MM.1S (cell line): Measurements from ENCODE around the gene DPP6.

Experiments used
- DNase-seq: peaks from one replicate; pipeline ENCODE4 v3.0.0-alpha.2; 2015
- H2AFZ ChIP-seq: fragments of 300-600 bp; sonication (generic); 2 replicates; pipeline ENCODE4 v1.6.0; 2016; ENCODE audit warnings: antibody characterized with exemption, low read length
- H3F3A ChIP-seq: fragments of 300-600 bp; sonication (generic); 2 replicates; pipeline ENCODE4 v1.6.1; 2016; ENCODE audit warnings: mild to moderate bottlenecking, antibody characterized with exemption, low read length, moderate library complexity, mixed read lengths; ENCODE audit not compliant: insufficient read depth
- H3K27ac ChIP-seq: fragments of 300-600 bp; sonication (generic); 2 replicates; pipeline ENCODE4 v1.5.1; 2016; ENCODE audit warnings: mild to moderate bottlenecking, low read length
- H3K27me3 ChIP-seq: fragments of 300-600 bp; sonication (generic); replicated peaks from 2 replicates; pipeline ENCODE4 v1.6.0; 2016; ENCODE audit warnings: low read length; ENCODE audit not compliant: insufficient read depth
- H3K36me3 ChIP-seq: fragments of 300-600 bp; sonication (generic); replicated peaks from 2 replicates; pipeline ENCODE4 v1.6.1; 2016; ENCODE audit warnings: mild to moderate bottlenecking, low read length, mixed read lengths; ENCODE audit not compliant: insufficient read depth
- H3K4me1 ChIP-seq: fragments of 300-600 bp; sonication (generic); 2 replicates; pipeline ENCODE4 v1.6.1; 2016; ENCODE audit warnings: low read length, mixed read lengths
- H3K4me2 ChIP-seq: fragments of 300-600 bp; sonication (generic); 2 replicates; pipeline ENCODE4 v1.6.0; 2016; ENCODE audit warnings: low read depth, low read length
- H3K4me3 ChIP-seq: fragments of 300-600 bp; sonication (generic); 2 replicates; pipeline ENCODE4 v1.5.1; 2016; ENCODE audit warnings: low read length, mixed read lengths
- H3K79me2 ChIP-seq: fragments of 300-600 bp; sonication (generic); 2 replicates; pipeline ENCODE4 v1.6.1; 2016; ENCODE audit warnings: mixed run types, low read length, mixed read lengths
- H3K9ac ChIP-seq: fragments of 300-600 bp; sonication (generic); 2 replicates; pipeline ENCODE4 v1.6.1; 2016; ENCODE audit warnings: low read length, mixed read lengths
- H3K9me2 ChIP-seq: fragments of 300-600 bp; sonication (generic); replicated peaks from 2 replicates; pipeline ENCODE4 v1.6.1; 2016; ENCODE audit warnings: mild to moderate bottlenecking, low read length, mixed read lengths; ENCODE audit not compliant: insufficient read depth
- H3K9me3 ChIP-seq: fragments of 300-600 bp; sonication (generic); replicated peaks from 2 replicates; pipeline ENCODE4 v1.6.1; 2016; ENCODE audit warnings: mild to moderate bottlenecking, low read length, mixed read lengths; ENCODE audit not compliant: insufficient read depth
- H4K20me1 ChIP-seq: fragments of 300-600 bp; sonication (generic); 2 replicates; pipeline ENCODE4 v1.6.1; 2016; ENCODE audit warnings: mild to moderate bottlenecking, low read length, moderate library complexity, mixed read lengths; ENCODE audit not compliant: insufficient read depth
- EZH2 ChIP-seq: fragments of 300-600 bp; sonication (generic); optimal IDR thresholded peaks from 2 replicates; pipeline ENCODE3; 2017; ENCODE audit warnings: low read depth, mild to moderate bottlenecking, antibody characterized with exemption, low read length, mixed read lengths
- EZH2phosphoT487 ChIP-seq: fragments of 300-600 bp; sonication (generic); IDR thresholded peaks from 2 replicates; pipeline ENCODE4 v1.6.1; 2018; ENCODE audit warnings: antibody characterized with exemption, low read length
- TF ChIP-seq, protein P1 (sequence below): fragments of 300-600 bp; sonication (generic); IDR thresholded peaks from 2 replicates; pipeline ENCODE4 v1.5.1; 2016; ENCODE audit warnings: antibody characterized with exemption, low read length, mixed read lengths

The DPP6 gene

GRCh38 chr7:154720016-154720415 is 667.8 kb downstream of the DPP6 start:
- DNase-seq, result no peak
- H3K36me3 ChIP-seq, result no peaks in the 10 kb centered on the region
- no peak overlapping the region for H3K4me3 ChIP-seq
- H3K9me2 ChIP-seq, result no peaks in the 10 kb centered on the region
- no peaks in the 10 kb centered on the region for H3K79me2 ChIP-seq
- H3K27me3 ChIP-seq, result no peaks in the 10 kb centered on the region
- no peaks in the 10 kb centered on the region for H4K20me1 ChIP-seq
- H3K4me2 ChIP-seq, result no peak overlapping the region
- H3K27ac ChIP-seq, result no peak overlapping the region
- H2AFZ ChIP-seq, result no peak overlapping the region
- H3F3A ChIP-seq, result no peaks in the 10 kb centered on the region
- TF ChIP-seq, protein P1, sequence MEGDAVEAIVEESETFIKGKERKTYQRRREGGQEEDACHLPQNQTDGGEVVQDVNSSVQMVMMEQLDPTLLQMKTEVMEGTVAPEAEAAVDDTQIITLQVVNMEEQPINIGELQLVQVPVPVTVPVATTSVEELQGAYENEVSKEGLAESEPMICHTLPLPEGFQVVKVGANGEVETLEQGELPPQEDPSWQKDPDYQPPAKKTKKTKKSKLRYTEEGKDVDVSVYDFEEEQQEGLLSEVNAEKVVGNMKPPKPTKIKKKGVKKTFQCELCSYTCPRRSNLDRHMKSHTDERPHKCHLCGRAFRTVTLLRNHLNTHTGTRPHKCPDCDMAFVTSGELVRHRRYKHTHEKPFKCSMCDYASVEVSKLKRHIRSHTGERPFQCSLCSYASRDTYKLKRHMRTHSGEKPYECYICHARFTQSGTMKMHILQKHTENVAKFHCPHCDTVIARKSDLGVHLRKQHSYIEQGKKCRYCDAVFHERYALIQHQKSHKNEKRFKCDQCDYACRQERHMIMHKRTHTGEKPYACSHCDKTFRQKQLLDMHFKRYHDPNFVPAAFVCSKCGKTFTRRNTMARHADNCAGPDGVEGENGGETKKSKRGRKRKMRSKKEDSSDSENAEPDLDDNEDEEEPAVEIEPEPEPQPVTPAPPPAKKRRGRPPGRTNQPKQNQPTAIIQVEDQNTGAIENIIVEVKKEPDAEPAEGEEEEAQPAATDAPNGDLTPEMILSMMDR, result no peak
- no peak for TF ChIP-seq EZH2
- no peaks in the 10 kb centered on the region for H3K4me1 ChIP-seq
- H3K9ac ChIP-seq, result no peak overlapping the region
- no peaks in the 10 kb centered on the region for H3K9me3 ChIP-seq

DNA sequence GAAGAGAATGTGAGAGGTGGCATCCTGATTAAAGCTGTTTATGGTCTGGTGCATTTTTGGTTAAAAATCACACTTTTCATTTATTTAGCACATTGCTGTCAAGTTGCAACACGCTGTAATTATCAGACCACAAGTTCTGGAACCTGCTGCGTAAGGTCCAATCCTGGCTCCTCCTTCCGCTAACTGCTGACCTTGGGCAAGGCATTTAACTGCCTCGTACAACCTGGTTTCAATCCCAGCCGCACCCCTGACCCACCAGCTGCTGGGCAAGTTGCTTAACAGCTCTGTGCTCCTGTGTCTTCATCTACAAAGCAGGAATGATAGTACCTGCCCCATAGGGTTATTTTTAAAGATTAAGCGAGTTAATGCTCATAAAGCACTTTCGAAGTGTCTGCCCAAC is 668.9 kb downstream of the DPP6 start:
- no peaks in the 10 kb centered on the region for H3K36me3 ChIP-seq
- TF ChIP-seq EZH2, result no peak
- TF ChIP-seq, protein P1, result no peak
- TF ChIP-seq EZH2phosphoT487, result no peak
- no peak overlapping the region for H3K9ac ChIP-seq
- H3K4me2 ChIP-seq, result no peak overlapping the region
- H3K27ac ChIP-seq, result no peak overlapping the region
- no peak overlapping the region for H3K4me3 ChIP-seq
- no peaks in the 10 kb centered on the region for H3K4me1 ChIP-seq
- H3K27me3 ChIP-seq, result no peaks in the 10 kb centered on the region
- no peaks in the 10 kb centered on the region for H4K20me1 ChIP-seq
- no peaks in the 10 kb centered on the region for H3F3A ChIP-seq
- DNase-seq, result no peak
- H2AFZ ChIP-seq, result no peak overlapping the region
- no peaks in the 10 kb centered on the region for H3K79me2 ChIP-seq
- H3K9me2 ChIP-seq, result no peaks in the 10 kb centered on the region
- H3K9me3 ChIP-seq, result no peaks in the 10 kb centered on the region

DNA sequence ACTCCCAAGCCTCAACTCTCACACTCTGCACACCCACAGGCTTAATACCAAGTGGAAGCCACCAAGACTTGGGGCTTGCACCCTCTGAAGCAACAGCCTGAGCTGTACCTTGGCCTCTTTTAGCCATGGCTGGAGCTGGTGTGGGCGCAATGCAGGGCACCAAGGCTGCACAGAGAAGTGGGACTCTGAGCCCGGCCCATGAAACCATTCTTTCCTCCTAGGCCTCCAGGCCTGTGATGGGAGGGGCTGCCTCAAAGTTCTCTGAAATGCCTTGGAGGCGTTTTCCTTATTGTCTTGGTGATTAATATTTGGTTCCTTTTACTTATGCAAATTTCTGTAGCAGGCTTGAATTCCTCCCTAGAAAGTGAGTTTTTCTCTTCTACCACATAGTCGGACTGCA is 674.2 kb downstream of the DPP6 start:
- Histone ChIP-seq H4K20me1 (no peaks in the 10 kb centered on the region), H3K36me3 (no peaks in the 10 kb centered on the region), H3K4me3 (no peak overlapping the region), H3K27ac (no peak overlapping the region), H3K27me3 (no peaks in the 10 kb centered on the region), H3F3A (no peaks in the 10 kb centered on the region), H3K4me1 (no peaks in the 10 kb centered on the region), H3K9me3 (no peaks in the 10 kb centered on the region), H3K9ac (no peak overlapping the region), H3K9me2 (no peaks in the 10 kb centered on the region), H3K4me2 (no peak overlapping the region), H2AFZ (no peak overlapping the region), H3K79me2 (no peaks in the 10 kb centered on the region)
- TF ChIP-seq, protein P1, result no peak
- TF ChIP-seq EZH2, result no peak
- no peak for TF ChIP-seq EZH2phosphoT487
- no peak for DNase-seq
